Activated T-cell treated with anti-CD3 and anti-CD28 coated beads for 4 hours (primary cell): ENCODE results near the gene HINFP.
"Not testable (repeated sequence)": the region's sequence is repeated elsewhere in the genome, so short reads cannot be mapped to it uniquely, and the experiment has no call there.

ENCODE experiments used
- DNase-seq: peaks from one replicate; pipeline ENCODE4 v3.0.0-alpha.2; 2020

HINFP gene

DNA sequence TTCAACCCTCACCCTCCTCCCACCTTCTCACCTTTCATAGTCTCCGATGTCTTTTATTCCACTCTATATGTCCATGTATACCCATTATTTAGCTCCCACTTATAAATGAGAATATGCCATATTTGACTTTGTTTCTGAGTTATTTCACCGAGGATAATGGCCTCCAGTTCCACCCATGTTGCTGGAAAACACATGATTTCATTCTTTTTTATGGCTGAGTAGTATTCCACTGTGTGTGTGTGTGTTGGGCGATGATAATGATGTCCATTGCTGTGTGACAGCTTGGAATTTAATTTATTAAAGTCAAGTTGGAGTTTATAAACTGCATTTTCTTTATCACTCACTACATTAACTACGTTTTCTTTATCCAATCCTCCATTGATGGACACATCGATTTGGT is 3.2 kb upstream of the HINFP start:
- no peak for DNase-seq

- no peak for DNase-seq
Measured at GRCh38 chr11:119118946-119119345, 2.4 kb upstream of the HINFP start.

GRCh38 chr11:119120639-119121007 is 757 bp upstream of the HINFP start:
- DNase-seq = no peak

- DNase-seq = no peak
Measured at GRCh38 chr11:119121811-119122124, 388 bp downstream of the HINFP start.

- no peak for DNase-seq
Measured at GRCh38 chr11:119125821-119126220, 4.4 kb downstream of the HINFP start.

DNA sequence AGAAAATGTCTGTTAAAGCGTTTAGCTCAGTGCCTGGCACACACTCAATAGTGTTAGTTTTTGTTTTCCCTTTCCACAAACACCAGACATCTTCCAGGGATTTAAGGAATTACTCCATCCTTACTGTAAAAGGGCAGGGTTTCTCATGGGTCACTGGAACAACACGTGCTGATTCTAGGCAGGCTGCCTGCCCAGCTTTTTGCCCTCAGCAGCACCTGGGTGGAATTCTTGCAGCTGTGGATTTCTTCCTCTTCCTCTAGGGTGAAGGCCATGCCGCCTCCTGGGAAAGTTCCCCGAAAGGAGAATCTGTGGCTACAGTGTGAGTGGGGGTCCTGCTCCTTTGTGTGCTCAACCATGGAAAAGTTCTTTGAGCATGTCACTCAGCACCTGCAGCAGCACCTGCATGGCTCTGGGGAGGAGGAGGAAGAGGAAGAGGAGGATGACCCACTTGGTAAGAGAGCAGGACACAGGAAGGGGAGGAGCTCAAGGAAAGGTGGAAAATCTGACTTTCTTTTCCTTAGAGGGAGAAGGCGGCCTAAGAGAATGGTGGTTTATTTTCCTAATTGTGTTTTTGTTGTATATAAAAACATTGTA is 5.4 kb downstream of the HINFP start:
- no peak for DNase-seq

GRCh38 chr11:119130662-119131061 is 9.3 kb downstream of the HINFP start:
- DNase-seq = no peak

- DNase-seq = no peak
Measured at GRCh38 chr11:119134389-119134978, 13.1 kb downstream of the HINFP start.

- not testable (repeated sequence) for DNase-seq
Measured at GRCh38 chr11:119139276-119139675, 17.9 kb downstream of the HINFP start.

DNA sequence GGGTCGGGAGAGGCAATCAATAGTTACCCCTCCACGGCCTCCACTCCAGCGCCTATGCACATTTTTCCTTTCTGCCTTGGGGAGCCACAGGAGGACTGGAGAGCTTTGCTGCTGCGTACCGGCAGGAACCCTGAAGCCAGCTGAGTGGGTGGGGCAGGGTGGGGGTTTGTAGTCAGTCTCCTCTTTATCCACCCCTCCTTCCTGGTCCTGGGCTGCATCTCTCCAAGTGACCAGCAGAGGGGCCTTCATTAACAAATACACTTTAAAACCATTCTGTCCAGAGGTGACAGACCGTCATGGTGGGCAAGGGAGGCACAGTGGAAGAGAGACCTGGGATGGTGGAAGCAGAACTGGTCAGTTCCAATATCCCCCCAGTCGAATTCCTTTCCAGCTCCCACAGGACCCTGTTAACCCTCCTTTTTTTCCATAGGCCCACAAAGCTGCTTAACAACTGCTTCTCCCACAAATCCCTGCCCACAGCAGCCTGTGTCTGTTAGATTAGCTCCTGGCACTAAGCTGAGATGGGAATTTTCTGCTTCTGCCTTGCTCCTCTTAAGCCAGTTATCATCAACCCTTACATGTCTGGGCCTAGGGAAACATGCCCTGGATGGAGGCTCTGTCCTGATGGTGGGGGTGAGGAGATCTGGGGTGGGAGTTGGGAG is 23.6 kb downstream of the HINFP start:
- no peak for DNase-seq

DNA sequence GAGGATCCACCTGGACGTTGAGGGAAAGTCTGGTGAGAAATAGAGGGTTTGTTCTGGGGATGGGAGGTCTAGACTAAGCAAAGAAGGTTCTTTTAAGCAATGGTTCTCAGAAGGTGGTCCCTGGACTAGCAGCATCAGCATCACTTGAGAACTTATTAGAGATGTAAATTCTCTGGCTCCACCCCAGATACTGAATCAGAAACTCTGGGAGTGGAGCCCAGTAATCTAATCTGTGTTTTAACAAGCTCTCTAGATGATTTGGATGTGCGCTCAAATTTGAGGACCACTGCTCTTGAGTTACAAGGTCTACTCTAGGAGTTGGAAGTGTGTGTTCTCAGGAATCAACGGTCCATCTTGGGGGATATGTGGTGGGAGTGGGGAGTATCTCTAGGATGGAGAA is 24.2 kb downstream of the HINFP start:
- no peak for DNase-seq

DNA sequence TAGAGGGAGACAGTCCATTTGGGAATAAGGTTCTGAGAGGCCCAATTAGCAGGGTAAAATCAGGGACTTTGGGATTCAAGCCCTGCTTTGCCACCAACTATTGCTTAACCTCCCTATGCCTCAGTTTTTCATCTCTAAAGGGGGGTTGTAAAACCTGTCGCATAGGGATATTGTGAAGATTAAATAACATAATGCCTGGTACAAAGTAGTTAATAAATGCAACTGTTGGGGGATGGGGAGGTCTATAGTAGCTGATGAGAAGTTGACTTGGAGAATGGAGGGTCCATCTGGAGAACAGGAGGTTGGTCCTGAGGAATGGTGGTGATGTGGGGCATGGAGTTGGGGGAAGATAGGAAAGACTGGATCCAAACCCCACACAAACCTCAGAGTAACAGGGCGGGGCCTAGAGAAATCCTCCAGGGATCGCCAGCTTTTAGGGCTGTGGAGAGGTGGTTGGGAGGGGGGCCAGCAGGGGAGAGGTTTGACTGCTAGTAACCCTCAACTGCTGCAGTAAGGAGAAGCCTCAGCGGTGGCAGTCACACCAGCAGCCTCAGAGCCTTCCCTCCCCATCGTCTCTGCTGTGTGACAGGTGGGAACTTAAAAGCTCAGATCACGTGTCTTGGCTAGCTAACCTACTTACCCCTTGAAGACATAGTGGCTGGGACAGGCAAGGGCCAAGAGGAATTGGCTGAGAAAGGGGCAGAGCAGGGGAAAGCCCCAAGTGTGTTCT is 26.4 kb downstream of the HINFP start:
- DNase-seq = no peak

DNA sequence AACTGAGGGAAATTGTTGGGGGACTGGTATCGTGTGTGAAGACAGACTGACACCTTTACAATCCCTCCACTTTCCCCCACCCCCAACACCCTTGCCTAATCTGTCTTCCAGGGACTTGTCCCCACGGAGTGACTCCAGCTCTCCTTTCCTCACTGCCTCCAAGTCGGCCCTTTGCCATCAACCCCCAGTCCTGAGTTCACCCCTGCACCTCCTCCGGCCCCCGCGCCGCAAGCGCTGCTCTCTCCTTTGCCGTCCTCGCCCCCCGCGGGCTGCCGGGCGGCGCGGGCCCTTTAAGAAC is 27.3 kb downstream of the HINFP start:
- DNase-seq = no peak

DNA sequence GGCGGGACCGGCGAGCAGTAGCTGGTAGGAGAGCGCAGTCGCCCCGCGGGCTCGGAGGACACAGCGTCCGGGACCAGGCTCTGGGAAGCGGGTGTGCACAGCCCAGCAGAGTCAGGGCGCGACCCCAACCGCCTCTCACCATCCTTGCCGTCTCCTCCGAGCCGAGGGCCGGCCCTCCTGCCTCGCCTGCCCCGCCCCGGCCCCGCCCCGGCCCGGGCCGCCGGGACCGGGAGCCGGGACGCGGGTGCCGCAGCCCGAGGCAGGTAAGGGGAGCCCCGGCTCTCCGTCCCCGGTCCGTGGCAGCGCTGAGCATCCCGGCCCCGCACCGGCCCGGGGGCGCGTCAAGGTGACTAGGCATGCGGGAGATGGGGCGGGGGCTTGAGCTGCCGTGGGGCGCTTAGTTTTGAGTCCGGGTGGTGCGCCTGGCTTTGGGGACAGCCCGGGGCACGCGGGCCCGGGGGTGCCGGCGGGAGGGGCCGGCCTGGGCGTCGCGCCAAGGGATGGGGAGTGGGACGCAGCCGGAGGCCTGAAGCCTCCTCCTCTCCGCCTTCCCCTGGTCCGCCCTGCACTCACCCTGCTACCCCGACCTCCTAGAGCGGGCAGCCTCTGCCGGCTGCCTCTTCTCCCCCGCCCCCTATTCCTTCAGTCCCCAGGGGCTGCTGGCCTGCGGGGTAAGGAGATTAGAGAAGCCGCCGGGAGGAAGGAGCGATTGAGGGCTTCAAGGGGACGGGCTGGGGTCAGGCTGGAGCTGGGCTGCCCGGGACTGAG is 27.8 kb downstream of the HINFP start, which contains the start of gene ABCG4:
Gene ABCG4 (plus strand): TSS at position 35 of the 768 bp plus-strand sequence. CDS start 914 bp downstream, outside the sequence.
- no peak for DNase-seq

DNA sequence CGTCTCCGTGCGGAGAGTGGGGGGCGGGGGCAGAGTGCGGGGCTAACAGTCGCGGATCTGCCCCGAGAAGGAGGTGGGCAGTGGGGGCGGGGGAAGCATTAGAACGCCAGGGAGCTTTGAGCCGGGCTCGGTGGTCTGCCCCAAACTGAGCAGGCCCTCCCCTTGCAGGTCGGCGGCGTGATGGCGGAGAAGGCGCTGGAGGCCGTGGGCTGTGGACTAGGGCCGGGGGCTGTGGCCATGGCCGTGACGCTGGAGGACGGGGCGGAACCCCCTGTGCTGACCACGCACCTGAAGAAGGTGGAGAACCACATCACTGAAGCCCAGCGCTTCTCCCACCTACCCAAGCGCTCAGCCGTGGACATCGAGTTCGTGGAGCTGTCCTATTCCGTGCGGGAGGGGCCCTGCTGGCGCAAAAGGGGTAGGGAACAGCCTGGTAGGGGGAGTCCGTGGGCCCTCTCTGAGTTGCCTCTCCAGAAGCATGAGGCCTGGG is 28.5 kb downstream of the HINFP start:
- no peak for DNase-seq

DNA sequence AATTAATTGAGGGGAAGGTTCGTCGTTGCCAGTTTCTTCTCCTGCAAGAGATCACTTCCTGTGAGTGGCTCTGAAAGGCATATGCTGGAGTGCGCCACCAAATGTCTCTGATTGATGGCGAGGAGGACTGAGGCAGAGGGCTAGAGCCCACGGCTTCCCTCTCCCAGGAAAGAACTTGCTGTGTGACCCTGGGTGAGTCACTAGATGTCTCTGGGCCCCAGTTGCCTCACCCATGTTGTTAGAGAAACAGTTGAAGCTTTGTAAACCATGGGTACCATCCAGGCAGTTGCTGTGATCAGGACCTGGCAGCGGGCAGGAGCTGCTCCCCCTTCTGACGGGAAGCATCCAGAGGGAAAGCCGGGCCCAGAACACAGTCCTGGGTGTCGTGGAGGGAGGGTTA is 30.7 kb downstream of the HINFP start:
- DNase-seq = no peak

DNA sequence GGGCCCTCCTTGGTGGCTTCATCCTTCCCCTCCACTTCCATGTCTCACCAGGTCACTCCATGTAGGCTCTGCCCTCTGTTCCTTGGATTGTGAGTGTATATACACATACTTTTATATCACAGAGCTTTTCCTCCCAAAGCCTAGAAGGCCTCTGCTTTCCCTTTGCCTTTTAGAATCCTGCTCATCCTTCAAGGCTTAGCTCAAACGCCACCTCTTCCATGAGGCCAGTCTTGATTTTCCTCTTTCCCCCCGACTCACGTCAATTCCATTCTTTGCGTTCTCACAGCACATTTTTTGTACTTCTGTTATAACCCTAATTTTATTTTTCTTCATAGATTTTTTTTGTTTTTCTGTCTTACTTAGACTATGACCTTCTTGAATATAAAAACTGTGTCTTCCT is 31.2 kb downstream of the HINFP start:
- no peak for DNase-seq

- no peak for DNase-seq
Measured at GRCh38 chr11:119153049-119153818, 31.9 kb downstream of the HINFP start.

- no peak for DNase-seq
Measured at GRCh38 chr11:119154178-119154577, 32.8 kb downstream of the HINFP start.

GRCh38 chr11:119155733-119156492 is 34.5 kb downstream of the HINFP start:
- no peak for DNase-seq

DNA sequence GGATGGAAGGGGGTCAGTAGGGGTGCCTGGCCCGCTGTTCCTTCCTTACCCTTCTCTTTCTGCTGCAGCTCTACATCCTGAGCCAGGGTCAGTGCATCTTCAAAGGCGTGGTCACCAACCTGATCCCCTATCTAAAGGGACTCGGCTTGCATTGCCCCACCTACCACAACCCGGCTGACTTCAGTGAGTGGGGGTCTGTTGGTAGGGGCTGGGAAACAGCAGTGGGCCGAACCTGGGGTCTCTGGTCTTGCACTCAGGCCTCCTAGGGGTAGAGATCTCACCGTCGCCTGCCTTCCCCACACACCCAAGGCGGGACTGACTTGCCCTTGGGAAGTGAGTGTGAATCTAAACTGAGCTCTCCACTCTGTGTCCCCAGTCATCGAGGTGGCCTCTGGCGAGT is 35.1 kb downstream of the HINFP start:
- DNase-seq = no peak

GRCh38 chr11:119157063-119157462 is 35.7 kb downstream of the HINFP start:
- DNase-seq = no peak
